HS-5 (cell line): Measurements from ENCODE around the gene EIF4EBP2.
A peak's percentile ranks its signal among the peaks of the same experiment; 100 is the strongest.

Source experiments
- DNase-seq: peaks from one replicate; pipeline ENCODE4 v3.0.0-alpha.2; 2012; ENCODE audit warnings: low read depth

Gene EIF4EBP2

GRCh38 chr10:70432561-70433263 lies 28.8 kb downstream of the EIF4EBP2 start:
- no peak for DNase-seq

- peak; percentile 23 for DNase-seq
Observed at GRCh38 chr10:70433581-70434280, 29.8 kb downstream of the EIF4EBP2 start.

GRCh38 chr10:70435241-70436085 lies 31.5 kb downstream of the EIF4EBP2 start:
- no peak for DNase-seq

GRCh38 chr10:70437721-70438120 lies 33.8 kb downstream of the EIF4EBP2 start:
- DNase-seq: no peak

- DNase-seq: no peak
Observed at GRCh38 chr10:70440296-70441160, 36.6 kb downstream of the EIF4EBP2 start.

GRCh38 chr10:70441161-70441894 lies 37.4 kb downstream of the EIF4EBP2 start, which contains the start of gene NODAL:
NODAL (minus strand) TSS chr10:70441681; CDS start chr10:70441667, 14 bp downstream.
- no peak for DNase-seq

GRCh38 chr10:70441895-70442309 lies 38.0 kb downstream of the EIF4EBP2 start:
- no peak for DNase-seq

GRCh38 chr10:70442332-70442988 lies 38.5 kb downstream of the EIF4EBP2 start:
- no peak for DNase-seq

GRCh38 chr10:70444744-70445143 lies 40.8 kb downstream of the EIF4EBP2 start:
- DNase-seq: no peak

GRCh38 chr10:70445718-70446657 lies 42.0 kb downstream of the EIF4EBP2 start:
- no peak for DNase-seq

- no peak for DNase-seq
Observed at GRCh38 chr10:70448236-70448635, 44.3 kb downstream of the EIF4EBP2 start.

- no peak for DNase-seq
Observed at GRCh38 chr10:70455213-70455630, 51.3 kb downstream of the EIF4EBP2 start.

GRCh38 chr10:70456164-70456563 lies 52.2 kb downstream of the EIF4EBP2 start:
- DNase-seq: no peak

GRCh38 chr10:70457759-70458305 lies 53.9 kb downstream of the EIF4EBP2 start:
- no peak for DNase-seq

- no peak for DNase-seq
Observed at GRCh38 chr10:70458329-70459060, 54.5 kb downstream of the EIF4EBP2 start.

- DNase-seq: no peak
Observed at GRCh38 chr10:70459061-70459773, 55.3 kb downstream of the EIF4EBP2 start.

- no peak for DNase-seq
Observed at GRCh38 chr10:70459774-70460490, 56.0 kb downstream of the EIF4EBP2 start.
